ENCODE data around the gene AMHR2. TPM values are rescaled to one million over a fixed set of nuclear protein-coding genes. Genes with fewer than 3 reads are reported as not detected.

The AMHR2 gene
- total and polyA plus RNA-seq, 9 of the 15 experiments (the other 6 are each of a cell fraction or from before 2014, with no cell fraction given), result 8.9 to 49.7 (median 19.3) TPM

DNA sequence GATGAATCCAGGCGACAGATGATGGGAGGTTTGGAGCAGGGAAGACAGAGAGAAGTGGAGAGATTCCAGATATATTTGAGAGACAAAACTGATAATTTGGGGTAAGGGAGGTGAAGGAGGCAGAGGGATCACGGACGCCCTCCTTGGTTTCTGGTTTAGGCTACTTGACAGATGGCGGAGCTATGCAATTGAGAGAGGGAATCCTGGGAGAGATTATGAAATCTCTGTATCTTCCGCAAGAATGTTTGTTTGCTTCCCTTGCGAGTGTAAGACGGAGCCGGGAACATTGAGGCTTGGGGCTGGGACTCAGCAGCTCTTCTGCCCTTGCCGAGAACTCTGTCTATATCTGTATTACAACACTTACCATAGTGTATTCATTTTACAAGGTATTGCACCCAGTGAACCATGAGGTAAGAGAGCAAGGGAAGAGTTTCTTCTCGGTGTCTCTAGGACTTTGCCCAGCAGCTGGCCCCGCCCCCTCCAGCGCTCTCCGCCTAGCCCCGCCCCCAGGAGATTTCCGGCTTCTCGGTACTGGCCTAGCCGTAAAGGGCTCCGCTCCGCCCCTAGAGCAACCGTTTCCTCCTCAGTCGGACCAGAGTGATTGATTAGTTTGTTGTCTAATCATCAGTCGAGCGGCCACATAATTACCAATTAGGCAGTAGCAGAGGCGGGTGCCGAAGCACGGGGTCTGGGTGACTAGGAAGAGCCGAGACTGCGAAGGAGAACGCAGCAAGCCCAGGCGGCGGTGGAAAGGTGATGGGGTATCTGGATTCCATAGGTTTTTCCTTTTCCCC is 17.6 kb downstream of the AMHR2 start, which contains the start of gene PRR13 (continued):
- TF ChIP-seq POLR2AphosphoS5 (IDR thresholded peaks at IDR 0.05; ENCODE audit: control insufficient read depth, insufficient read depth, low read depth, low read length) (peak; percentile 83; the same call in 1 of the 2 replicates), PHF8 (IDR thresholded peaks at IDR 0.05; ENCODE audit: borderline replicate concordance, low read length) (peak; percentile 72), OTX1 (CRISPR knock-in tag; IDR thresholded peaks at IDR 0.05) (0 out of 2 replicates have a peak, but pooled peaks have one; percentile 44), DPF2 (IDR thresholded peaks at IDR 0.05) (peak; percentile 50), ZKSCAN1 (IDR thresholded peaks at IDR 0.05; ENCODE audit: low read depth, low read length) (no peak), KAT7 (CRISPR knock-in tag; IDR thresholded peaks at IDR 0.05; ENCODE audit: borderline replicate concordance) (no peak), ZNF830 (CRISPR knock-in tag; IDR thresholded peaks at IDR 0.05) (no peak), SREBF1 (IDR thresholded peaks at IDR 0.05; ENCODE audit: borderline replicate concordance, low read depth, low read length) (no peak), SLC30A9 (CRISPR knock-in tag; IDR thresholded peaks at IDR 0.05) (no peak), CC2D1A (IDR thresholded peaks at IDR 0.05) (peak; percentile 78; the same call in 1 of the 2 replicates), FOXK2 (conservative IDR thresholded peaks at IDR 0.05 in 1 of 2, IDR thresholded peaks at IDR 0.05 in 1 of 2; ENCODE audit: low read depth in 2 of 2) (no peak), POLR2B (IDR thresholded peaks at IDR 0.05; ENCODE audit: low read depth, partially characterized antibody) (peak; percentile 95), MYBL2 (IDR thresholded peaks at IDR 0.05; ENCODE audit: low read depth) (no peak; the same call in 1 of the 2 replicates), MYBL2 (CRISPR knock-in tag; IDR thresholded peaks at IDR 0.05; ENCODE audit: borderline replicate concordance) (no peak), PTTG1 (tag; IDR thresholded peaks at IDR 0.05; ENCODE audit: low read depth) (peak; percentile 41), ZNF766 (CRISPR knock-in tag; conservative IDR thresholded peaks at IDR 0.05) (peak; percentile 86), GATAD2A (IDR thresholded peaks at IDR 0.05) (0 out of 2 replicates have a peak, but pooled peaks have one; percentile 28), DDX20 (tag; IDR thresholded peaks at IDR 0.05; ENCODE audit: low read depth) (no peak), ZNF146 (CRISPR knock-in tag; IDR thresholded peaks at IDR 0.05; ENCODE audit: unreplicated experiment) (no peak), XRCC5 (IDR thresholded peaks at IDR 0.05; ENCODE audit: low read depth, low read length) (no peak), POLR2AphosphoS2 (IDR thresholded peaks at IDR 0.05; ENCODE audit: low read length) (0 out of 2 replicates have a peak, but pooled peaks have one; percentile 33), WHSC1 (IDR thresholded peaks at IDR 0.05; ENCODE audit: low read length) (no peak)
- TF ChIP-seq, protein P1, sequence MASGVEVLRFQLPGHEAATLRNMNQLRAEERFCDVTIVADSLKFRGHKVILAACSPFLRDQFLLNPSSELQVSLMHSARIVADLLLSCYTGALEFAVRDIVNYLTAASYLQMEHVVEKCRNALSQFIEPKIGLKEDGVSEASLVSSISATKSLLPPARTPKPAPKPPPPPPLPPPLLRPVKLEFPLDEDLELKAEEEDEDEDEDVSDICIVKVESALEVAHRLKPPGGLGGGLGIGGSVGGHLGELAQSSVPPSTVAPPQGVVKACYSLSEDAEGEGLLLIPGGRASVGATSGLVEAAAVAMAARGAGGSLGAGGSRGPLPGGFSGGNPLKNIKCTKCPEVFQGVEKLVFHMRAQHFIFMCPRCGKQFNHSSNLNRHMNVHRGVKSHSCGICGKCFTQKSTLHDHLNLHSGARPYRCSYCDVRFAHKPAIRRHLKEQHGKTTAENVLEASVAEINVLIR (CRISPR knock-in tag; IDR thresholded peaks at IDR 0.05), result no peak
- TF ChIP-seq, protein P2, sequence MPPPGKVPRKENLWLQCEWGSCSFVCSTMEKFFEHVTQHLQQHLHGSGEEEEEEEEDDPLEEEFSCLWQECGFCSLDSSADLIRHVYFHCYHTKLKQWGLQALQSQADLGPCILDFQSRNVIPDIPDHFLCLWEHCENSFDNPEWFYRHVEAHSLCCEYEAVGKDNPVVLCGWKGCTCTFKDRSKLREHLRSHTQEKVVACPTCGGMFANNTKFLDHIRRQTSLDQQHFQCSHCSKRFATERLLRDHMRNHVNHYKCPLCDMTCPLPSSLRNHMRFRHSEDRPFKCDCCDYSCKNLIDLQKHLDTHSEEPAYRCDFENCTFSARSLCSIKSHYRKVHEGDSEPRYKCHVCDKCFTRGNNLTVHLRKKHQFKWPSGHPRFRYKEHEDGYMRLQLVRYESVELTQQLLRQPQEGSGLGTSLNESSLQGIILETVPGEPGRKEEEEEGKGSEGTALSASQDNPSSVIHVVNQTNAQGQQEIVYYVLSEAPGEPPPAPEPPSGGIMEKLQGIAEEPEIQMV (tag; conservative IDR thresholded peaks at IDR 0.05; ENCODE audit: low read depth), result peak; percentile 93
- TF ChIP-seq, protein P3, sequence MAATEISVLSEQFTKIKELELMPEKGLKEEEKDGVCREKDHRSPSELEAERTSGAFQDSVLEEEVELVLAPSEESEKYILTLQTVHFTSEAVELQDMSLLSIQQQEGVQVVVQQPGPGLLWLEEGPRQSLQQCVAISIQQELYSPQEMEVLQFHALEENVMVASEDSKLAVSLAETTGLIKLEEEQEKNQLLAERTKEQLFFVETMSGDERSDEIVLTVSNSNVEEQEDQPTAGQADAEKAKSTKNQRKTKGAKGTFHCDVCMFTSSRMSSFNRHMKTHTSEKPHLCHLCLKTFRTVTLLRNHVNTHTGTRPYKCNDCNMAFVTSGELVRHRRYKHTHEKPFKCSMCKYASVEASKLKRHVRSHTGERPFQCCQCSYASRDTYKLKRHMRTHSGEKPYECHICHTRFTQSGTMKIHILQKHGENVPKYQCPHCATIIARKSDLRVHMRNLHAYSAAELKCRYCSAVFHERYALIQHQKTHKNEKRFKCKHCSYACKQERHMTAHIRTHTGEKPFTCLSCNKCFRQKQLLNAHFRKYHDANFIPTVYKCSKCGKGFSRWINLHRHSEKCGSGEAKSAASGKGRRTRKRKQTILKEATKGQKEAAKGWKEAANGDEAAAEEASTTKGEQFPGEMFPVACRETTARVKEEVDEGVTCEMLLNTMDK (IDR thresholded peaks at IDR 0.05; ENCODE audit: borderline replicate concordance, insufficient read depth, low read depth, low read length, poor library complexity, severe bottlenecking), result no peak

Measured in K562 (cell line).